Astrocyte (in vitro differentiated cells and primary cell): ENCODE data around the gene PTPN4. TPM values are rescaled to one million over a fixed set of nuclear protein-coding genes. Genes with fewer than 3 reads are reported as not detected.
A peak's percentile ranks its signal among the peaks of the same experiment; 100 is the strongest.

Source experiments
- DNase-seq: peaks from one replicate; pipeline ENCODE4 v3.0.0-alpha.2; 2010; ENCODE audit warnings: low read depth
- FAIRE-seq: peaks from 2 replicates; lab custom pipeline; 2011; peaks lifted over from hg19 to GRCh38; lab: Jason Lieb, UNC
- H2AFZ ChIP-seq: 2 replicates; pipeline ENCODE4 v1.6.0; 2012; ENCODE audit warnings: low read depth, low read length, inconsistent platforms
- H3K27ac ChIP-seq: 2 replicates; pipeline ENCODE4 v1.5.1; 2011; ENCODE audit warnings: low read depth, low read length, inconsistent platforms
- H3K27me3 ChIP-seq: 2 replicates; pipeline ENCODE4 v1.6.0; 2011; ENCODE audit warnings: low read length, inconsistent platforms; ENCODE audit not compliant: insufficient read depth
- H3K36me3 ChIP-seq: 2 replicates; pipeline ENCODE4 v1.5.1; 2011; ENCODE audit warnings: low read length, inconsistent platforms; ENCODE audit not compliant: insufficient read depth
- H3K4me1 ChIP-seq: 2 replicates; pipeline ENCODE4 v1.5.1; 2011; ENCODE audit warnings: low read length, inconsistent platforms; ENCODE audit not compliant: insufficient read depth
- H3K4me2 ChIP-seq: 2 replicates; pipeline ENCODE4 v1.6.0; 2012; ENCODE audit warnings: low read length, inconsistent platforms
- H3K4me3 ChIP-seq: 2 replicates; pipeline ENCODE4 v1.5.1; 2011; ENCODE audit warnings: low read depth, mild to moderate bottlenecking, low read length, inconsistent platforms; ENCODE audit not compliant: insufficient read depth
- H3K79me2 ChIP-seq: 2 replicates; pipeline ENCODE4 v1.6.0; 2012; ENCODE audit warnings: mild to moderate bottlenecking, low read length, inconsistent platforms; ENCODE audit not compliant: insufficient read depth
- H3K9ac ChIP-seq: 2 replicates; pipeline ENCODE4 v1.6.0; 2012; ENCODE audit warnings: mild to moderate bottlenecking, low read length, inconsistent platforms
- H3K9me3 ChIP-seq: 2 replicates; pipeline ENCODE4 v1.5.1; 2012; ENCODE audit warnings: low read depth, mild to moderate bottlenecking, low read length, inconsistent platforms; ENCODE audit not compliant: insufficient read depth
- H4K20me1 ChIP-seq: 2 replicates; pipeline ENCODE4 v1.6.0; 2012; ENCODE audit warnings: low read length, inconsistent platforms; ENCODE audit not compliant: insufficient read depth
- H3K27ac Mint-ChIP-seq: one replicate; pipeline ENCODE4 v1.8.0; 2021; ENCODE audit warnings: mild to moderate bottlenecking, mixed read lengths; ENCODE audit not compliant: unreplicated experiment
- H3K27me3 Mint-ChIP-seq: one replicate; pipeline ENCODE4 v1.8.0; 2021; ENCODE audit warnings: low read depth, mixed read lengths; ENCODE audit not compliant: unreplicated experiment
- H3K36me3 Mint-ChIP-seq: one replicate; pipeline ENCODE4 v1.8.0; 2021; ENCODE audit warnings: low read depth, mixed read lengths; ENCODE audit not compliant: unreplicated experiment
- H3K4me1 Mint-ChIP-seq: one replicate; pipeline ENCODE4 v1.8.0; 2021; ENCODE audit warnings: low read depth, mixed read lengths; ENCODE audit not compliant: unreplicated experiment
- H3K4me3 Mint-ChIP-seq: one replicate; pipeline ENCODE4 v1.8.0; 2021; ENCODE audit warnings: mild to moderate bottlenecking, moderate library complexity, mixed read lengths; ENCODE audit not compliant: unreplicated experiment
- H3K9me3 Mint-ChIP-seq: one replicate; pipeline ENCODE4 v1.8.0; 2021; ENCODE audit warnings: mild to moderate bottlenecking, mixed read lengths; ENCODE audit not compliant: unreplicated experiment
- EZH2 ChIP-seq: IDR thresholded peaks from 2 replicates; pipeline ENCODE4 v1.6.1; 2012; ENCODE audit warnings: mild to moderate bottlenecking, low read length, inconsistent platforms; ENCODE audit not compliant: insufficient read depth
- total RNA-seq: library from RNA; stranded (reverse); gene quantifications from 2 replicates; pipeline ENCODE4 v1.2.1, GENCODE V29; 2021
- TF ChIP-seq, protein P1 (sequence below): IDR thresholded peaks from 2 replicates; pipeline ENCODE4 v1.5.1; 2011; ENCODE audit warnings: low read depth, mild to moderate bottlenecking, inconsistent platforms, low read length, moderate library complexity; ENCODE audit not compliant: insufficient read depth

PTPN4 gene
- total RNA-seq, 1 donor from 2014 or later: 38.2 TPM

DNA sequence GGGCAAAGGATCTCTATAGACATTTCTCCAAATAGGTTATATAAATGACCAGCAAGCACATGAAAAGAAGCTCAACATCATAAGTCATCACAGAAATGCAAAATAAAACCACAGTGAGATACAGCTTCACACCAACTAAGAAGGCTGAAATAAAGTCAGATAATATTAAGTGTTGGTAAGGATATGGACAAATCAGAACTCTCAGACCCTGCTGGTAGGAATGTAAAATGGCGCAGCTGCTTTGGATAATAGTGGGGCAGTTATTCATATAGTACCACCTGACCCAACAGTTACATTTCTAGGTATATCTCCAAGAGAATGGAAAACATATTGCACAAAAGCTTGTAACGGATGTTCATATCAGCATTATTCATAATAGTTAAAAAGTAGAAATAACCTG, 267.2 kb downstream of the PTPN4 start:
- DNase-seq: no peak
- Histone ChIP-seq H3K4me3 (no peak overlapping the region), H3K9ac (no peak overlapping the region), H3K4me1 (no peaks in the 10 kb centered on the region), H4K20me1 (no peaks in the 10 kb centered on the region), H3K36me3 (no peaks in the 10 kb centered on the region), H2AFZ (no peak overlapping the region), H3K27ac (no peak overlapping the region), H3K79me2 (peaks cover 2% of the 10 kb centered on the region), H3K4me2 (no peak overlapping the region), H3K27me3 (no peaks in the 10 kb centered on the region), H3K9me3 (no peaks in the 10 kb centered on the region)
- Mint-ChIP-seq H3K27me3 (no peaks in the 10 kb centered on the region), H3K4me3 (no peak overlapping the region), H3K9me3 (peaks cover 18% of the 10 kb centered on the region), H3K27ac (no peak overlapping the region), H3K36me3 (peaks cover 11% of the 10 kb centered on the region), H3K4me1 (no peaks in the 10 kb centered on the region)
- TF ChIP-seq EZH2: no peak
- TF ChIP-seq, protein P1, sequence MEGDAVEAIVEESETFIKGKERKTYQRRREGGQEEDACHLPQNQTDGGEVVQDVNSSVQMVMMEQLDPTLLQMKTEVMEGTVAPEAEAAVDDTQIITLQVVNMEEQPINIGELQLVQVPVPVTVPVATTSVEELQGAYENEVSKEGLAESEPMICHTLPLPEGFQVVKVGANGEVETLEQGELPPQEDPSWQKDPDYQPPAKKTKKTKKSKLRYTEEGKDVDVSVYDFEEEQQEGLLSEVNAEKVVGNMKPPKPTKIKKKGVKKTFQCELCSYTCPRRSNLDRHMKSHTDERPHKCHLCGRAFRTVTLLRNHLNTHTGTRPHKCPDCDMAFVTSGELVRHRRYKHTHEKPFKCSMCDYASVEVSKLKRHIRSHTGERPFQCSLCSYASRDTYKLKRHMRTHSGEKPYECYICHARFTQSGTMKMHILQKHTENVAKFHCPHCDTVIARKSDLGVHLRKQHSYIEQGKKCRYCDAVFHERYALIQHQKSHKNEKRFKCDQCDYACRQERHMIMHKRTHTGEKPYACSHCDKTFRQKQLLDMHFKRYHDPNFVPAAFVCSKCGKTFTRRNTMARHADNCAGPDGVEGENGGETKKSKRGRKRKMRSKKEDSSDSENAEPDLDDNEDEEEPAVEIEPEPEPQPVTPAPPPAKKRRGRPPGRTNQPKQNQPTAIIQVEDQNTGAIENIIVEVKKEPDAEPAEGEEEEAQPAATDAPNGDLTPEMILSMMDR: peak; percentile 13
- FAIRE-seq: no peak

GRCh38 chr2:120028795-120029194, 269.1 kb downstream of the PTPN4 start:
- Mint-ChIP-seq H3K27ac (no peak overlapping the region), H3K36me3 (peaks cover 9% of the 10 kb centered on the region), H3K9me3 (peaks cover 10% of the 10 kb centered on the region), H3K27me3 (no peaks in the 10 kb centered on the region), H3K4me3 (no peak overlapping the region), H3K4me1 (no peaks in the 10 kb centered on the region)
- H3K27me3 ChIP-seq: no peaks in the 10 kb centered on the region
- H3K9me3 ChIP-seq: no peaks in the 10 kb centered on the region
- H3K27ac ChIP-seq: no peak overlapping the region
- FAIRE-seq (no peak), DNase-seq (no peak)
- H4K20me1 ChIP-seq: no peaks in the 10 kb centered on the region
- TF ChIP-seq EZH2: no peak
- TF ChIP-seq, protein P1: no peak
- H3K9ac ChIP-seq: no peak overlapping the region
- H2AFZ ChIP-seq: no peak overlapping the region
- peaks cover 2% of the 10 kb centered on the region for H3K79me2 ChIP-seq
- H3K4me3 ChIP-seq: no peak overlapping the region
- H3K4me1 ChIP-seq: no peaks in the 10 kb centered on the region
- no peak overlapping the region for H3K4me2 ChIP-seq
- no peaks in the 10 kb centered on the region for H3K36me3 ChIP-seq

- no peaks in the 10 kb centered on the region for H3K27me3 ChIP-seq
- H4K20me1 ChIP-seq: no peaks in the 10 kb centered on the region
- Mint-ChIP-seq H3K27ac (no peak overlapping the region), H3K4me1 (no peaks in the 10 kb centered on the region), H3K36me3 (peaks cover 3% of the 10 kb centered on the region), H3K4me3 (no peak overlapping the region), H3K27me3 (no peaks in the 10 kb centered on the region), H3K9me3 (peaks cover 2% of the 10 kb centered on the region)
- H2AFZ ChIP-seq: no peak overlapping the region
- no peaks in the 10 kb centered on the region for H3K4me1 ChIP-seq
- FAIRE-seq (no peak), DNase-seq (no peak)
- no peaks in the 10 kb centered on the region for H3K9me3 ChIP-seq
- TF ChIP-seq, protein P1: no peak
- H3K4me3 ChIP-seq: no peak overlapping the region
- H3K4me2 ChIP-seq: no peak overlapping the region
- no peak overlapping the region for H3K27ac ChIP-seq
- peaks cover 2% of the 10 kb centered on the region for H3K79me2 ChIP-seq
- H3K36me3 ChIP-seq: no peaks in the 10 kb centered on the region
- H3K9ac ChIP-seq: no peak overlapping the region
Observed at GRCh38 chr2:120029672-120030640, 270.2 kb downstream of the PTPN4 start.
